GM12872 (cell line): Measurements from ENCODE around the gene MSH3.

Source experiments
- TF ChIP-seq, protein P1 (sequence below): IDR thresholded peaks from 3 replicates; pipeline ENCODE4 v1.5.1; 2011; ENCODE audit warnings: low read depth, mild to moderate bottlenecking, low read length, moderate library complexity; ENCODE audit not compliant: insufficient read depth

MSH3 gene

DNA sequence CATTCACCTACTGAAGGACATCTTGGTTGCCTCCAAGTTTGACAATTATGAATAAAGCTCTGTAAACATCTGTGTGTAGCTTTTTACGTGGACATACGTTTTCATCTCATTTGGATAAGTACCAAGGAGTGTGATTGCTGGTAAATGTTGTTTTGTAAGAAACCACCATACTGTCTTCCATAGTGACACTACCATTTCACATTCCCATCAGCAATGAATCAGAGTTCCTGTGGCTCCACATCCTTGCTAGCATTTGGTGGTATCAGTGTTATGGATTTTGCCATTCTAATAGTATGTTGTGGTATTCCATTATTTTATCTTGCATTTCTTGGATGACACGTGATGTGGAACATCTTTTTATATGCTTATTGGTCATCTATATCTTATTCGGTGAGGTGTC lies 227.3 kb downstream of the MSH3 start:
- TF ChIP-seq, protein P1, sequence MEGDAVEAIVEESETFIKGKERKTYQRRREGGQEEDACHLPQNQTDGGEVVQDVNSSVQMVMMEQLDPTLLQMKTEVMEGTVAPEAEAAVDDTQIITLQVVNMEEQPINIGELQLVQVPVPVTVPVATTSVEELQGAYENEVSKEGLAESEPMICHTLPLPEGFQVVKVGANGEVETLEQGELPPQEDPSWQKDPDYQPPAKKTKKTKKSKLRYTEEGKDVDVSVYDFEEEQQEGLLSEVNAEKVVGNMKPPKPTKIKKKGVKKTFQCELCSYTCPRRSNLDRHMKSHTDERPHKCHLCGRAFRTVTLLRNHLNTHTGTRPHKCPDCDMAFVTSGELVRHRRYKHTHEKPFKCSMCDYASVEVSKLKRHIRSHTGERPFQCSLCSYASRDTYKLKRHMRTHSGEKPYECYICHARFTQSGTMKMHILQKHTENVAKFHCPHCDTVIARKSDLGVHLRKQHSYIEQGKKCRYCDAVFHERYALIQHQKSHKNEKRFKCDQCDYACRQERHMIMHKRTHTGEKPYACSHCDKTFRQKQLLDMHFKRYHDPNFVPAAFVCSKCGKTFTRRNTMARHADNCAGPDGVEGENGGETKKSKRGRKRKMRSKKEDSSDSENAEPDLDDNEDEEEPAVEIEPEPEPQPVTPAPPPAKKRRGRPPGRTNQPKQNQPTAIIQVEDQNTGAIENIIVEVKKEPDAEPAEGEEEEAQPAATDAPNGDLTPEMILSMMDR: no peak

GRCh38 chr5:80884086-80884813 lies 229.8 kb downstream of the MSH3 start:
- TF ChIP-seq, protein P1: no peak

DNA sequence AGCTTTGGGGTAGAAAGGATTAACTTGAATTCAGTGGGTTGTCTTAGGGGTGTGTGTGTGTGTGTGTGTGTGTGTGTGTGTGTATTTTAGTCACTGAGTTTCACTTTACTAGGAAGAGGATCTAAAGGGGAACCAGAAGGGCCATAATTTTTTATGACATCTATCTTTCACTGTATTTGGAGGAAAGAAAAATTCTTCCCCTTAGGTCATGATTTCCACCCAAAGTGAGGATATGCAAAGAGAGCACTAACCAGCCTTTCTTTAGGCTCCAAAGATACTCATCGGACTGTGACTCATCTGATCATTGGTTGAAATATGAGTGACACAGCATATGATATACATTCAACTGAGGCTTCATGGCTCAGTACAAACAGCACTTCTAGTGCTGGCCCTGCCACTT lies 230.5 kb downstream of the MSH3 start:
- TF ChIP-seq, protein P1: no peak

DNA sequence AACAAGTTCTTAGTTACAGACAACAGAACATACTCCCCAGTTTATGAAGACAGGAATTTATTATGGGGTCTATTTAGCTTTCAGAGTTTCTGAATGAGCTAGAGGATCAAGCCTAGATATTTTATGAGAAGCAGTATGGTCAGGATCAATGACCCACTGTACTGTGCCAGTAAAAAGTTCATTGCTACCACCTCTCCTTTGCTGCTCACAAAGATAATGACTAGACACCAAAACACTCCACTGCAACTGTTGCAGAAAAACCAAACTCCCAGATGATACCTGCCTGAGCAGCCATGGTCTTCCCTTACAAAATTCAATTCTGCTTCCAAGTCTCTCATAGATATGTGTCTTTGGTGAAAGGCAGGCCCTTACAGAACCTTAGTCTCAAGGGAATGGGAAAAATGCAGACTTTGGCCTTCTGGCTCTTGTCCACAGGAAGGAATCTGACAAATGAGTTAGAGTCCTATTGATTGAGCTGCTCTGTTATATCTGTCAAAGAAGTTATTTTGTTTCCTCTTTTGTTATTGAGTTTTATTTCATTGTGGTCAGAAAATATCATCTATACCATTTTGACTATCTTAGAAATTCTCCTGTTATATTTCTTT lies 231.0 kb downstream of the MSH3 start:
- TF ChIP-seq, protein P1: no peak

DNA sequence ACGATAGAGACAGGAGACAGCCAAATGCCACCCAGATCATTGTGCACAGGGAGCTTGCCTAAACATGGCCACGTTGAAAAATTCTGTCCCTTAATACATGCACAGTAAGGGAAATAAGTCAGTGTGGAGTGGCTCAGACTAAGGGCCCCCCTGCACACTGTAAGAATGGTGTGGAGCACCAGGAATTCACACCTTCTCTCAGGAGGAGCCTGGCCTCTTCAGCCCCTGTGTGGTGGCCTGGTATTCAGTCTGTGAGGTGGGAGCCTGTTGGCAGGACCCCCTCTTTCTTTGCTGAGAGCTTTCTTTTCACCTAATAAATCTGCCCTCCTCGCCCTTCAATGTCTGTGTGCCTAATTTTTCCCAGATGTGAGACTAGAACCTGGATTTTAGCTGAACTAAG lies 239.6 kb downstream of the MSH3 start:
- TF ChIP-seq, protein P1: no peak

- TF ChIP-seq, protein P1: no peak
Observed at GRCh38 chr5:80895523-80895922, 241.1 kb downstream of the MSH3 start.

DNA sequence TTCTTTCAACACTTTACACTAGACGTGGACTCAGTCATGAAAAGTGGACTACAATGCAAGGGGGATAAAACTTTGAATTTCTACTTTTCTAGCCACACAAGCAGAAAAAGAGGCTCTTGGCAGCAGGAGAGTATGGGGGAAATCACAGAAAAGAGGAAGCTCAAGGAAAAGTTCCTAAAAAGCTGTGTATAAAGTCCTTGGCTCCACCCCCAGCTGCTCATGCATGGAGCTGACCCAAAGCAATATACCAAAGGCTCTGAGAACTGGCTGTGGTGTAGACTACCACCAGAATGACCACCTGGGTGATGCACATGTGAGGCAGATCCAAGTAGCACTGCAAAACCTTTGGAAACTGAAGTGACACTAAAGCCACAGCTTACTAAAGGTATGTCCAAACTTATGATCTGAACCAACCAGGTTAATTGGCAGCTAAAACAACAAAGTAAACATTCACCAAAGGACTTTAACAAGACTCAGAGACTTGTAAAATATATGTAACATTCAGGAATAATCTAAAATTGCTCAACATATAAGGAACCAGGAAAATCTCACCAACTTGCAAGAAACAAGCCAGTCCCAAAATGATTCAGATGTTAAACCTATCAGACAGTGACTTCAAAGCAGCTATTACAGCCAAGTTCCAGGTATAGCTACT lies 250.2 kb downstream of the MSH3 start:
- TF ChIP-seq, protein P1: no peak
